Kidney capillary endothelial cell (primary cell): Measurements from ENCODE around the gene ARMH3.

Experiments
- DNase-seq: peaks from one replicate; pipeline ENCODE4 v3.0.0-alpha.2; 2018; ENCODE audit warnings: low spot score

ARMH3 gene

DNA sequence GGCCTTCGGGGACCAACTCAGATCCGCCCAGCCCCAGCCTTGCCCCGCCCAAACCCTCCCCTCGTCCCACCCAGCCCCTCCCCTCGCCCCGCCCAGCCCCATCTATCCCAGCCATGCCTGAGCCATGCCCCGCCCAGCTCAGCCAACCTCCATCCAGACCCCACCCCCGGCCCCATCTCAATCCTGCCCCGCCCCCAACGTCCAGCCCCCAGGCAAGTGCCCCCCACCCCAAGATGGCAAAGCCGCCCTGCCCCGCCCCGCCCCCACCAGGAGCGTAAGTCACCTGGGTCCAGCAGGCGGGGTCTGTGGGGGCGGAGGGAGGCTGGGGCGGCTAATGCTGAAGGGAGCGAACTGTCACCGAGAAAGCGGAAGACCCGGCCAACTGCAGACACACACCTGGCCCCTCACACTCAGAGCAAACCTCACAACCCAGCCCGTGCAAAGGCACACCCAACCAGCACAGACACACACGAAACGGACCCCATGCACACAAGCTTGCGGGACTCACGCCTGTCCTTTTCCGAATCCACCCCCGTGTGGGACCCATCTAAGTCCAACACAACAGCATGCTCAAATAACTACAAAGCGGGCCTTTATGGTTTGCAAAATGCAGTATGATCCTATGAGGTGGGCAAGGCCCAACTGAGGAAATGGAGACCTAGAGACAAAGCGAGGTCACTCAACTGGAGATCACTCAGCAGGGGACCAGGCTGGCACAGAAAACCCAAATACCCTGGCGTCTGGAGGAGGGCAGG lies 226.2 kb downstream of the ARMH3 start:
- no peak for DNase-seq

DNA sequence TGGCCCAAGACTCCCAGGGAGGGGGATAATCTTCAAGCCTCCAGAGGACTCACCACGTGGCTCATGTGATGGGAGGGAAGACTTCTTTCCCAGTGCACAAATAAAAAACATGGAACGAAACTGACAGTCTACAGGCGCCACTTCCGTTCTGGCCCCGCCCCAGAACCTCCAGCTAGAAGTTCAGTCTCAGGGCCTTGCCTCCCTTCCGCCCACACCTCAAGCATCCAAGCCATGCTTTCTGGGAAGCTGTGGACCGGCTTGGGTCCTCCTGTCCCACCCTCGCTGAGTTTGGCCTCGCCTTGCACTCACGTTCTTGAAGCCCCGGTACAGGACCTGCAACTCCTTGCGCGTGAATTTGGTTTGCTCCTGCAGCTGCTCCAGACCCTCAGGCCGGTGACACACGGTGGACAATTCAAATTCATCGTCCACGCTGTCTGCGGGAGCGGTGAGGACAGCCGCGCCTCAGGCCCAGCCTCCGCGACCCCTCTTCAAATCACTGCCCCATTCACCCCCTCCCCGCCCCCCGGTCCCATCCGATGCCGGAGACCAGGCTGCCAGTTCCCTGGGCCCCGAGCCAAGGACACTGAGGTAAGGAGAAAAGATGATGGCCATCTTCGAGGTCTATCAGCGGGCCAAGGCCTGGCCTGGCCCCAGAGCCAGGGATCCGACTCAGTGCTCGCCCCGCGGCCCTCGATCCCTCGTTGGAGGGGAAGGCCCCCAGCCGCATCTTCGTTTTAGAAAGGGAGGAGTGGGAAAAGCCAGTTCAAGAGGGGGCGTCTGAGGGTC lies 227.0 kb downstream of the ARMH3 start:
- no peak for DNase-seq

DNA sequence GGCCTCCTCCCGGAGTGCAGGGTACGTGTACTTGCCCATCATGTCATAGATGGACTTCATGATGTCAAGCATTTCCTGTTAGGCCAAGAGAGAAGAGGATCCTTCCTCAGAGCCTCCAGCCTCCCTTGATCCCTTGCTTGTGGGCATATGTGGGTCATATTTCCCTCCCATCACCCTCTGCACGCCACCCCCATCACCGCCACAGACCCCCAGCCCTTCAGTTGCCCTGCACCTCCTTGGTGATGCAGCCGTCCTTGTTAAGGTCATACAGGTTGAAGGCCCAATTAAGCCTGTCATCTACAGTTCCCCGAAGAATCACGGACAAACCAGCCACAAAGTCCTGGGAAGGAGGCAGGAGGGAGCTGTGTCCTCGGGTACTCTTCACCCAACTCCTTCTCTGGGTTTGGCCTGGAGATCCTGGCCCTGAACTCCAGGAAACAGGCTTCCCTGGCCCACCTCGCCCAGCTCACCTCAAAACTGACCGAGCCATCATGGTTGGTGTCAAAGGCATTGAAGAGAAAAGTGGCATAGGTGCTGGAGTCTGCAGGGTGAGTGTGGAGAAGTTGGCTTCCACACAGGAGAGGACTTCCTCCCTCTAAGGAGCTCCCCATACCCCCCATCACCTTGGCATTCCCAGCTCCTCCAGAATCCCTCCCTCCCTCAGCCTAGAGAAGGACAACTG lies 227.9 kb downstream of the ARMH3 start:
- DNase-seq = no peak

DNA sequence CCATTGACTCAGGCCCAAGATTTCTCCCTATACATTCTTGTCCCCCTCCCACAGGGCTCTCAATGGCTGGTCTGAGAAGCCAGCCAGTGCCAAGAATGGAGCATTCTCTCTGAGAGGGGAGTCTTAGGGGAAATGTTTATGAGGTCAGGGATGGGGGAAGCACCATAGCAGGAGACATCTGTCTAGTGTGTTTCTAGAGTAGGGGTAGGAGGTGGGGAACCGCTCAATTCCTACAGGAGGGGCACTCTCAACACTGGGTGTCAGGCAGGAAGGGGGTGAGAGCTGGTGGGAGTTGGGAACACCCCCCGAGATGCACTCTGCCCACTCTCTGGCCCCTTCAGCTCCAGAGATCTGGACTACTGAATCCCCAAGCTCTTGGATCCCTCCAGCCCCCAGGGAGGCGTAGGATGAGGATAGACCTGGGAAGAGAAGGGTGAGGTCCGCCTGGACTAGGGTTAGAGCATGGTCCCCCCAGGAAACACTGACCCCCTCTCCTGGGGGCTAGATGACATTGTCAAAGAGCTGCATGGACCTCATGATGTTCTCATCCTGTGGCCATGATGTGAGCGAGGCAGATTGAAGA lies 229.0 kb downstream of the ARMH3 start:
- no peak for DNase-seq

DNA sequence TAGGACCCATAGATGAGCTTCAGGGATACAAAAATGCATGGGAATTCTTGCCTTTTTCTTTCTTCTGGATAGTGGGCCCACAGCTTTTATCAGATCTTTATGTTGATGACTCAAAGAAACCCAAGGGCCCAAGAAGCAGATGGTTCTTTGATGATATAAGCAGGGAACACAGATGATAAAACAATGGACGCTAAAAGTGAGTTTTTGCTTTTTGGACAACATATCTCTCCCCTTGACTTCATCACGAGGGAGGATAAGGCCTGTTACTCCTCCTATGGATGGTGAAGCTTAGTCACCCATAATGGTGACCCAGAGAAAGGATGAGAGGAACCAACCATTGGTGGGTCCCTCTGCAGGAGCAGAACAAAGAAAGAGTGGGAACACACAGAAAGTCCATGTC lies 231.2 kb downstream of the ARMH3 start:
- no peak for DNase-seq

DNA sequence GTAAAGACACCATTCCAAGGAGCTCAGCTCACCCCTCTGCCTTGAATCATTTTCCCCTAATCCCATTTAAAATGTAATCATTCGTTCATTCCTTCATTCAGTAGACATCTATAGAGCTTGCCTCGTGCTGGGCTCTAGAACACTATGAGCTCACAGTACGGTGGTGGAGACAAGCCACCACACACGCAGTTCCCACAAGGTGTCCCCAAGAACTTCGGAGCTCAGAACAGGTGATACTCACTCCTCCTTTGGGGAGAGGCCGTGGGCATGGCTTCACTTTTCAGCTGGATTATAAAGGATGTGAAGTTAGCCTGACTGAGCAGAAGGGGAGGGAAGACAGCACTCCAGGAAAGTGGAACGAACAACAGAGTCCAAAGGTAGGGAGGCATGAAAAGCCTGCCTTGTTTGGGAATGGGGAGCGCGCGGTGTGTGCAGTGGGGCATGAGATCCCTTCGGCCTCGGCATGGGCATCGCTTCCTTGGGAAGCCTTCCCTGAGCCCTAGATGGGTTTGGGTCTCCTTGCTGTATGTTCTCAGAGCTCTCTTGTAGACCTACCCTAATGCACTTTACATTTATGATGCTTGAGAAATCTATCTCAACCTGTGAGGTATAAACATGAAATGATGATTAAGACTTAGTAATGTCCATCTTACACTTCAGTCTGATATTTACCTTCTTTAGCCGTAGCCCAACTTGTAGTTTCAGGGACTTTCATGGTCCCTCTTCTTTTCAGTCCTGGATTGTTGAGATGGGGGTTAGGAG lies 236.9 kb downstream of the ARMH3 start:
- no peak for DNase-seq

DNA sequence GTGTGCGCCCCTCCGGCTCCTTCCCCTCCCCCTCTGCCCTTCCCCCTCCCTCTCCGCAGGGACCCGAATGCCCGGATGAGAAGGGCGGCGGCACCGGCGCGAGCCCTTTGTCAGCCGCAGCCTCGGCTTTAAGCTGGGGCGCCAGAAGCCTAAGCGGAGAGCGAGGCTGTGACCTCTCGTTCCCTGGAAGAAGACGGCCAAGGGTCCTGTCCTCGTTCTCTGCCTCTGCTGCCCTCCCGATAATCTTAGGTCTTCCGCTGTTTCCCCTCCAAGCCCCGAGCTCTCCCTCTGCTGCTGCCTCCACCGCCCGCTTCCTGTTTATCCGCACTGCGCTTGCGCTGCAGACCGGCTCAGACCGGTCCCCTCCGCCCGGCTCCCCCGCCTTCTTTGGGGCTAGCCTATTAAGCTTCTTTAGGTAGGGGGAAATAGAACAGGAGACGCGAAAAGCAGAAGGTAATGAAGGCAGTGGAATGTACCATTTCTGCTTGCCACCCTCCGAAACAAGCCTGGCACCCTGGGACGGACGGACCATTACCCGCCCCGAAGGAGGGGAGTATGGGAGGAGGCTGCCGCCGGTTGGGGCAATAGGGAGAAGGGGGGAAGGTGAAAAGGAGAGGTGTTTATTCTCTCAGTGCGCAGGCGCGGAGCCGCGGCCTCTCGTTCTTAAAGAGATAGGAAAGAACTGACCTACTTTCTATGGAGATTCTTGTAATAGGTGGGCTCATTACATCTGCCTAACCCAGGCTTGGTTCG lies 237.7 kb downstream of the ARMH3 start, which contains the start of gene OGA:
Gene OGA, minus strand, starts transcription at position 326 of the 753 bp plus-strand sequence. CDS start 422 bp downstream, outside the sequence.
- DNase-seq = peak; percentile 98

DNA sequence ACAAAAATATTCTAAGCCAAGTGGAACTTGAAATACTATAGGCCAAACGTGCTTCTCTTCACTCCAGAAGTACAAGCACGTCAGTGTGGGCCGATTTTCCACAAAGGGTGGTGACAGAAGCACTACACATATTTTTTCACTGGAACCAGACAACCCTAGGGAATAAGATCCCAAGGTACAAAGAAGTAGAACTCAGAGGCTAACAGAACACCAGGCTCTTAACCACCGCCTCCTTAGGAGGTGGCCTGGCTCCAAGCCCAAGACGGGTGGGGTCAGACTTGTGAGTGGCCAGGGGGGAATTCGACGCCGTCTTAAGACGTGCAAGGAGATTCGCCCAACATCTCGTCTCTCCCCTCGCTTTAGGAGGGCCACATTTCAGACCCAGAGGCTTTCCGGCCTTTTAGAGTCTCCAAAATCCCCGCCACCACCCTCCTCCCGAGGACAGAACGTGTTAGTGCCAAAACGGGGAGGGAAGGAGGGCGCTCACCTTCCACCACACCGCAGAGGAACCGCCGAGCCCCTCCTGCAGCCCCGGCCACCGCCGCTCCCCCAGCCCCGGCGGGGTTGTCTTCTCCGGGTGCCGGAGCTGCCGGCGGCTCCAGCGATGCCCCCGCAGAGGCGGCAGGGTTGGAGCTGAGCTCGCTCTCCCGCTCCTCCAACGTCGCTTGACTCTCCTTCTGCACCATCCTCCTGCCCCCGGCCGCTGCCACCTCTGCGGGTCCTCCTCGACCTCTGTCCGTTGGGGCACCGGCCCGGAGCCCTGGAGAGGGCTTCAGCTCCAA lies 238.4 kb downstream of the ARMH3 start:
- peak; percentile 73 for DNase-seq

DNA sequence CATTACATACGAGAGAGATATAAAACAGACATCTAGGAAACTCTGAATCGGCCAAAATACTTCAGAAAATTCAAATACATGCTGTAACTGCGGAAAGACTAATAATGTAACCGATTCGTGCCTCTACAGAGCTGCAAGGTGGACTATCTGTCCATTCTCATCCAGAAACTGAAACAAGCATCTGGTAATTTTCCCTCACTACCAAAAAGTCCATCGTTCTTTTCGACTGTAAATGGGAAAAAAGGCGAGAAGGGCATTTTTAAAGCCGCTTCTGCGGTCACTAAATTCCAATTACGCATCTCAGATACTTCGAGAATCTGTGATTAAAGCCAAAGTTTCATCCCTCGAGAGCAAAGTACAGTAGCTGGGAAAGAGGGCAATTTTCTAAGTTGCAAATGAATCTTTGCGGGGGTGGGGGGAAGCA lies 239.0 kb downstream of the ARMH3 start:
- DNase-seq = no peak

DNA sequence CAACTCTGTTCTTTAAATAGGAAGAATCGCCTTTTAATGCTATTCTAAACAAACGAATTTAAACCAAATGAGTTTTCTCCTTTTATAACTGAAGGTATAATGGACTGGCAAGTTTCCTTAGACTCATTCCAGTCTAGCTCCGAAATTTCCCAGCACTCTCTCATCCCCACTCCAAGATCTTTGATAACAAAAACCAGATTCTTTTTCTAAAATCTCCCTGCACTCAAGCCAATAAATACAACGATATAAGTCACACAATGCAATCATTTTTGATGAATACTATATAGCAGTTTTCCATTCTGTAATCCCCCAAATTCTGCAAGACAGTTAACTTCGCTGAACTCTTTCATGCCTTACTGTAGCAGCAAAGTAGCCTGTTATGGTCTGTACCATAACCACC lies 239.6 kb downstream of the ARMH3 start:
- DNase-seq = no peak

DNA sequence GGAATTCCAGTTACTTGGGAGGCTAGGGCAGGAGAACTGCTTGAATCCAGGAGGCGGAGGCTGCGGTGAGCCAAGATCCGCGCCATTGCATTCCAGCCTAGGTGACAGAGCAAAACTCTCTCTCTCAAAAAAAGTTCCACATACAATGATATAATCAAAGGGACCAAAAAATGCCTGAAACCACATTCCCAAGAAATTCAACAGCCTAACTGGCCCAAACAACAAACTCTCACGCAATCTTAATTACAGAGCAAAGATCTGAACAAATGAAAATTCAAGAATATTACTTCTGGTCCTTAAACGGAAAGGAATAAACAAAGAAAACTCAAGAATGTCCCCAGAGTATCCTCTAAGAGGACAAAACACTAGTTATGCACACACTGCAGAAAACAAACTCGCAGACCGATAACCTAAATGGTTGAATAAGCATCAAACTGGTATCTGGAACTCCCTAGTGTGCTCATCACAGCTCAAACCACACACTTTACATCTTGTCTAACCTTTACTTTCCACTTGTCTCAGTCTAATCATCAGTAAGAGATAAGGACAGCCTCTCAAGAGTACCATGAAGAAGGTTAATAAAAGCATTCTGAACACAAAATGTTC lies 241.4 kb downstream of the ARMH3 start:
- no peak for DNase-seq

DNA sequence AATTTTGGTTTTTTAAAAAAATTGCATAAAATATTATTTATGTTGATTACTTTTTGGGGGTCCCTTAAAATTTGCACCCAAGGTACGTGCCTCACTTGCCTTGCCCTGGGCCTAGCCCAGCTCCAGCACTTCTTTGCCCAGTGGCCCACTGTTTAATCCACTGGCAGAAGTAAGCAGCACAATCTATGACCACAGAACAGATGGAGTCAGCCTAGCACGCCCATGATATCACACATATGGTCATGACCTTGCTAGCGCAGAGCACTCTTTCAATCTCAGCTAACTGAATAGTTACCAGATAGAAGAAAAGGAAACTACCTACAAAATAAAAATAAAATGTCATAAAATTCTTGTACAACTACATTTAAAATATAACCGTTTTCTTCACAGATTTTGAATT lies 243.4 kb downstream of the ARMH3 start:
- no peak for DNase-seq

DNA sequence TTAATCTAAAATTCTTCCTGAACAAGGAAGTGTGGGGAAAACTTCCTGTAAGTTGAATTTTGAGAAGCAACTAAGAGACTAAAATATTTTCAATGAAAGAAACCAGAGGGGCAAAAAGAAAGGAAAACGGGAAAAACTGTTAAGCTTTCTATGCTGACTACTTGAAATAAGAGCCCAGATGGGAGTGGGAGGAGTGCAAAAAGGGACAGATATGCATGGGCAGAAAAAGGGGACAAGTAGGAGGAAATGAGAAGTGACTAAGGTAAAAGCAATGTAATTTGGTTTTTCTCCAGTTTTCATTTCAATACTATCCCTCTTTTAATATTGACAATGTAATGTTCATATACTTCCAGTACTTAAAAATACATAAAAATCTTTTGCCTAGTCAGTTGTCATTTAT lies 248.8 kb downstream of the ARMH3 start:
- DNase-seq = no peak

DNA sequence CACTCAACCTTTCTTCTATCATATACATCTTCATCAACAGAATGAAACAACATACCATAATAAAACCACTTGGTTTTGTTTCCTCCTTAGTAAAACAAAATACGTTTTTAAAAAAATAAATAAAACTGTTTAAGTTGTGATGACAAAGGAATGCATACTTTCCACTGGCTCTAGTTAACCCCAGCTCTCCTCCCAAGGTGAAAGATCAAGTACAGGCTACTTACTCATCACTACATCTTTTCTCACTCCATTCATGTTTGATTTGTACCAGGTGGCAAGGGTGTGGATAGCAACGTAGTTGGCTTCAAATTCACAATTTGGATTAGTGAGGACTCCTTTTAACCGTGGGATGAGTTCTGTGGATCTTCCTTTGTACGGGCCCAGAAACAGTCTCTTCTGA lies 252.5 kb downstream of the ARMH3 start:
- DNase-seq = no peak

DNA sequence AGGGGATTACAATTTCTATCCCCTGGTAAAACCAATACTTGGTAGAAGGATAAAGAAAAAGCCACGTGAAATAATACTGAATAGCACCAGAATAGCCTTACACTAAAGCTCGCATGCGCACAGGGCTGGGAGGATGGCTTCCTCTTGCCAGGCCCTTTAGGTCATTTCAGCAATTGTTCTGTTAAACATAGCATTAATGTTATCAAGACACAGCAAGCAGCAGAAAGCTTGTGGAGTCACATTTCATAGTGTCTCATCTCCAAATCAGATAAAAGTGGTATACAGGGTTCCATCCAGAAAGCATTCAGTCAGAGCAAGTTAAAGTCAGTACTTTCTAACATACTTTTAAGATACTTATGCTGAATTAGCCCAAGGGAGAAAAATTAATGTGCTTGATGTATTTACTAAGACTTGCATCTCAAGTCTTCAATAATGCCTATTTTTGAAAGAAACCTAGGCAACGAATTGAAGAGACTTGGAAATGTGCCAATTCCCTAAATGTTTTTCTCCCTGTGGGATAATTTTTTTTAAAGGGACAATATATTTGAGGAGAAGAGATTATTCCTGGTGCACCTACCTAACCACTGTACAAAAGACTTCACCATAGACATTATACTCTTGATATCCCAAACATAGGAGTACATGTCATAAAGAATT lies 258.4 kb downstream of the ARMH3 start:
- DNase-seq = no peak
